Peyer's patch (tissue), 4 donors: ENCODE data around the gene G6PC3.

ENCODE experiments used
- POLR2A ChIP-seq, 2 donors: fragments of 450-650 bp; IDR thresholded peaks; one replicate each; pipeline ENCODE4 v1.5.1; 2017; ENCODE audit warnings: antibody characterized with exemption in 2 of 2, mild to moderate bottlenecking in 2 of 2, moderate library complexity in 2 of 2
- TF ChIP-seq, protein P1 (sequence below), 6 experiments: fragments of 450-650 bp in 4 of 6; fragments of 200-600 bp in 2 of 6; sonication (generic) in 1 of 6; IDR thresholded peaks; one replicate each; pipeline ENCODE4 v1.5.1; 2017 to 2019; ENCODE audit warnings: antibody characterized with exemption in 6 of 6, mild to moderate bottlenecking in 3 of 6, moderate library complexity in 1 of 6

DNA sequence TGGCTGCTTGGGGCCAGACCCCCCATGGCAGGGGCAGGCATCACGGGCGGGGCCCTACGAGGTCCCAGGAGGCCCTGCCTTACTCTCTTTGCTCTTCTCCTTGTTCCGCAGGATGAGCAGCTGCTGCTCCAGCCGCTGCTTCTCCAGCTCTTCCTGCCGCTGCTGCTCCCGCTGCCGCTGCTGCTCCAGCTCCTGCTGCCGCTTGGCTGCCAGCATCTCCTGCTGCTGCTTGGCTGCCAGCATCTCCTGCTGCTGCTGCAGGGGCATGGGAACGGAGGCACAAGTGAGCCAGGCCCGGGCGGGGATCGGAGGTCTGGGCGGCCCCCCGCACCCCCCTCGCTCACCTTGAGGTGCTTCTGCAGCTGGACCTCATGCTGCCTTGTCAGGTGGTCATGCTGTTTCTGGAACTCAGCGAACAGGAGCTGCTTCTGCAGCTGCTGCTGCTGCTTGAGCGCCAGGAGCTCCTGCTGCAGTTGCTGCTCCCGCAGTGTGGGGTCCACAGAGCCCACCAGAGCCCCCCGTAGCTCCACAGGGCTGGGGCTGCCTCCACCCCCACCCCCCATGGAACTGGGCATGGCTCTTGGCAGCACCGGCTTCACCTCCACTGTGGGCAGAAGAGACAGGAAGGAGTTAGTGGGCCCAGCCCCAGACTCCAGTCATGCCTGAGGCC, 22.8 kb downstream of the G6PC3 start:
- TF ChIP-seq, protein P1, sequence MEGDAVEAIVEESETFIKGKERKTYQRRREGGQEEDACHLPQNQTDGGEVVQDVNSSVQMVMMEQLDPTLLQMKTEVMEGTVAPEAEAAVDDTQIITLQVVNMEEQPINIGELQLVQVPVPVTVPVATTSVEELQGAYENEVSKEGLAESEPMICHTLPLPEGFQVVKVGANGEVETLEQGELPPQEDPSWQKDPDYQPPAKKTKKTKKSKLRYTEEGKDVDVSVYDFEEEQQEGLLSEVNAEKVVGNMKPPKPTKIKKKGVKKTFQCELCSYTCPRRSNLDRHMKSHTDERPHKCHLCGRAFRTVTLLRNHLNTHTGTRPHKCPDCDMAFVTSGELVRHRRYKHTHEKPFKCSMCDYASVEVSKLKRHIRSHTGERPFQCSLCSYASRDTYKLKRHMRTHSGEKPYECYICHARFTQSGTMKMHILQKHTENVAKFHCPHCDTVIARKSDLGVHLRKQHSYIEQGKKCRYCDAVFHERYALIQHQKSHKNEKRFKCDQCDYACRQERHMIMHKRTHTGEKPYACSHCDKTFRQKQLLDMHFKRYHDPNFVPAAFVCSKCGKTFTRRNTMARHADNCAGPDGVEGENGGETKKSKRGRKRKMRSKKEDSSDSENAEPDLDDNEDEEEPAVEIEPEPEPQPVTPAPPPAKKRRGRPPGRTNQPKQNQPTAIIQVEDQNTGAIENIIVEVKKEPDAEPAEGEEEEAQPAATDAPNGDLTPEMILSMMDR (IDR thresholded peaks at IDR 0.05) = no peak
- TF ChIP-seq POLR2A (IDR thresholded peaks at IDR 0.05) = no peak
